Caki2 (cell line): Measurements from ENCODE around the gene DNMBP. TPM values are rescaled to one million over a fixed set of nuclear protein-coding genes. Genes with fewer than 3 reads are reported as not detected.
"Not testable (repeated sequence)": the region's sequence is repeated elsewhere in the genome, so short reads cannot be mapped to it uniquely, and the experiment has no call there.

Experiments used
- DNase-seq: peaks from one replicate; pipeline ENCODE4 v3.0.0-alpha.2; 2015; ENCODE audit warnings: low read depth
- in situ Hi-C: cut with HindIII; loops from 2 replicates; pipeline ENCODE4 v1.10.0; 2016; ENCODE audit warnings: low sequenced_read_pairs, low pct_unique_long_range_greater_than_20kb, mixed read lengths
- total RNA-seq: library from RNA; depleted of rRNA; stranded (reverse); fragments of >200 nt; shearing (Covaris generic); gene quantifications from 2 replicates; pipeline ENCODE4 v1.2.3, GENCODE V29; 2014; ENCODE audit warnings: low replicate concordance

Gene DNMBP
- total RNA-seq, 1 experiment from 2014 or later, result 6.2 TPM

DNA sequence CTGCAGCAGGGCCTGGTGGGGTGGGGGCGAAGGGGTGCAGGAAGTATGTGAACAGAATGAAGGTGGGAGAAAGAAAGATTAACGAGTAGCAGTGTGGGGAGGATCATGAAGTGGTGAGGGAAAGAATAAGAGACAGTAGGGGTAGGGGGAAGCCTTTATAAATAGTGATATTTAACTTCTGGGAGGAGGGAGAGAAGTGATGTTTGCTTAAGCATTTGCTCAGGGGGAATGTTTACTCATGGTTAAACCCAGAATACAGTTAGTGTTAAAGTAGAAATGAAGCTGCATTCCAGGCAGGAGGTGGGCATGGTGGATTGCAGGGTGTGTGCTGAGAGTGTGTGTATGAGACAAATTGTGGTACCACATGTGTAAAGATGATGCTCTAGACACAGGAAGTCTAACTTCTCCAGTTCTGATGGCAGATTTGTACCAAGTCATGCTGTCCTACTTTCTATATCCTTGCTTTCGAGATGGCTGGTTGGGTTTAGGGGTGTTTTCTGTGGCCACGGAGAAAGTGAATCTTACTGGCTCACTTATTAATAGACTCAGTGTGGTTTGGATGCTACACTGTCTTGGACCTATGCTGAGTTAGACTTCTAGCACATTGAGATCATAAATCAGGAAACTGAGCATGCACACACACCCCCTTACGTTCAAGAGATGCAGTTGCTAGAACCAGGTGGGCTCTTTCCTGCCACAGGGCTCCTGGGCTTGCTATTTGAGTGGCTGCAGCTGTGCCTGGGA, 10.6 kb upstream of the DNMBP start:
- DNase-seq, result no peak
- in situ Hi-C loops, result no loop called here

DNA sequence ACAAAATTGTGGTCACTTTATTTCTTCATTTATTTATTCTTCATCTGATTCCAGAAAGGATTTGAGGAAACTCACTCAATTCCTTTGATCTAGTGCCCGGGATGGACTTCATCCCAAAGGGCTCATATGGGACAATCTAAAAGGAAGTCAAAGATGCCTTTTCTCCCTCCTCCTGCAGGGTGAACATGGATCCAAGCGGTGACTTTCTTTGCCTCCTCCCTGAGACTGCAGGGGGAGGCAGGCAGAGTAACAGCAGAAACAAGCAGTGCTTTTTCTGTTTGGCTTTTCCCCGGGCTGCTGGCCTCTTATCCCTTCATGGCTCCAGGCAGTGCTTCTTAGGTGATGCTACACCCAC, 10.0 kb upstream of the DNMBP start:
- no peak for DNase-seq
- in situ Hi-C loops, result no loop called here

DNA sequence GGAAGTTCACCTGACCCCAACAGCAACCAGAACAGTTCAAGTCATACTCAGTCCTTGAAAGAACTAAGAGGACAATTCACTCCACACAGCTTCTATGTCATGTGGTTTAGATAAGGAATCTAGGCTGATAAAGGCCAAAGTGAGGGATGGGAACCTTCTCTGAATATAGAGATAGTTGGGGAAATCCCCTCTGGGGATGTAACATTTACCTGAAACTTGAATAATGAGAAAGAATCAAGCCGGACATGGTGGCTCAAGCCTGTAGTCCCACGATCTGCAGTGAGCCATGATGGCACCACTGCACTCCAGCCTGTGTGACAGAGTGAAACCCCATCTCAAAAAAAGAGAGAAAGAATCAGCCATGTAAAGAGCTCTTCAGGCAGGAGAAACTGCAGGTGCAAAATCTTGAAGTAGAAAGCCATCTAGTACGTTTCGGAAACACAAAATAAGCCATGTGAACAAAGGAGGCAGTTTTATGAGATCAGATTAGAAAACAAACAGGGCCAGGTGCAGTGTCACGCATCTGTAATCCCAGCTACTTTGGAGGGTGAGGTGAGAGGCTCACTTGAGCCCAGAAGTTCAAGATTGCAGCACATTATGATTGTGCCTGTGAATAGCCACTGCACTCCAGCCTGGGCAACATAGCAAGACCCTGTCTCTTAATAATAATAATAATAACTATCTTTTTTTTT, 4.5 kb upstream of the DNMBP start:
- in situ Hi-C loops, result no loop called here

DNA sequence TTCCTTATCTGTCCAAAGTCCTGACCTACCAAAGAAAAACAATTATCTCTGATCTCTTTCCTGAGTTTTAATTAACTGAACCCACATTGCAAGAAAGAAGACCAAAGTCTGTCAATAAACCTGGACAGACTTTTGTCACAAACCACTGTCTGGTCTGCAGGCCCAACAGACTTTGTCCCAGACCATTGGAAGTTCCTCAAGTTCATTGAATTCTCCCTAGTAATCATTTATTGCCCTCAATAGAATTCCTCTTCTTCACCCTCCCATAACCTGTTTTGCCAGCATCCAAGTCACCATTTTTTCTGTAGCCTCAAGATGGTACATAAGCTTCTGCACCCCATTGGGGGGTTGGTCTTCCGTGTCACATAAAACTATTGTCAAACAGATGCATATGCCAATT, 3.9 kb upstream of the DNMBP start:
- in situ Hi-C loops, result no loop called here
- no peak for DNase-seq

More for the DNA sequence above, 4.5 kb upstream of the DNMBP start:
- no peak for DNase-seq

DNA sequence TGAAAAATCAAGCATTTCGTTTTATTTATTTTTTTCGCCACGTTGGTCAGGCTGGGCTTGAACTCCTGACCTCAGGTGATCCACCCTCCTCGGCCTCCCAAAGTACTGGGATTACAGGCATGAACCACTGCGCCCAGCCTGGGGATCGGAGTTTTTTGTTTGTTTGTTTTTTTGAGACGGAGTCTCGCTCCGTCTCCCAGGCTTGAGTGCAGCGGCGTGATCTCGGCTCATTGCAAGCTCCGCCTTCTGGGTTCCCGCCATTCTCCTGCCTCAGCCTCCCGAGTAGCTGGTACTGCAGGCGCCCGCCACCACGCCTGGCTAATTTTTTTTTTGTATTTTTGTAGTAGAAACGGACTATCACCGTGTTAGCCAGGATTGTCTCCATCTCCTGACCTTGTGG, 2.2 kb upstream of the DNMBP start:
- DNase-seq, in situ Hi-C loops: not testable (repeated sequence)

DNA sequence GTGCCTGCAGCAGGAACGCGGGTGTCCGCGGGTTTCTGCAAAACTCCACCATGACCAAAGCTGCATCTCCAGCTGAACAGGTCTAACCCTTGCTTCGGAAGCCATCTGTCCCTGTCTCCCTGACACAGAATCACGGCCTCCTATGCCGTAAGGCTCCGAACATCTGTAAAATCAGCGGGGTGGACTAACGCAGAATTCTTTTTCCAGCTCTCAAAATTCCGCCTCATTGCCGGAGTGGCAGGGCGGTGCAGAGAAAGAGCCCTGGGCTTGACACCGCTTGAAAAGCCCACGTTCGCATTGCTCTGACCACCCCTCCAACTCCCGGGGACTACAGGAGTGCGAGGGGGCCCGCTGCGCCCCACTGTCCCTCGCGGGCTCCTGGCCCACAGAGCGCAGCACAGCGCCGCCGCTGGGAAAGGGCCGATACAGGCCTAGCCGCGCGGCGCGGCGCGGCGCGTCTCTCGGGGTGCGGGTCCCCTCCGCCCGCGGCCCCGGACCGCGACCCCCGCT, 409 bp downstream of the DNMBP start:
- DNase-seq, result peak; percentile 48
- in situ Hi-C loops, result no loop called here

DNA sequence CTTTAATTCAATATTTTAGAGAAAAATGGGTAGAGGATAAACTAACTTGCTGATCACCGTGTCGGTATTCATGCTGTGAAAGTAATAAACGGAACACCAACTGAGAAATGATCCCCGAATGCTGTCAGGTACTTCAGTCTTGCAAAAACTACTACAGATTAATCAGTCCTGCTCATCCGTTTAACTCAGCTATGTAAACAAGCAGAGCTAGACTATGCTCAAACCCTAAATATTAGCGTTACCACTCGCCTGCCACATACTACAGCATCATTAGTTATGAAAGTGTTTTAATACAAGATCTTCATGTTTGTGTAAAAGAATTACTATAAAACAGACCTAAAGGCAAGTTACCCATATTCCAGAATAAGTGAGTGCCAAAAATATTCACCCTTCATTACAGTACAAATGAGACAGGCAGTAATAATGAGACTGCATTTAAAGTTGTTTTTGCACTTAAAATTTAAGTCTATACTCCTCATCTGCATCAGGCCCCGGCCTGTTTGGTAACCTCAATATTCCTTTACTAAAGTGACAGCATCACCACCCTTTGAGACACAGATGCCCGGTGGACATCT, 952 bp downstream of the DNMBP start:
- DNase-seq, result no peak
- in situ Hi-C loops, result no loop called here

DNA sequence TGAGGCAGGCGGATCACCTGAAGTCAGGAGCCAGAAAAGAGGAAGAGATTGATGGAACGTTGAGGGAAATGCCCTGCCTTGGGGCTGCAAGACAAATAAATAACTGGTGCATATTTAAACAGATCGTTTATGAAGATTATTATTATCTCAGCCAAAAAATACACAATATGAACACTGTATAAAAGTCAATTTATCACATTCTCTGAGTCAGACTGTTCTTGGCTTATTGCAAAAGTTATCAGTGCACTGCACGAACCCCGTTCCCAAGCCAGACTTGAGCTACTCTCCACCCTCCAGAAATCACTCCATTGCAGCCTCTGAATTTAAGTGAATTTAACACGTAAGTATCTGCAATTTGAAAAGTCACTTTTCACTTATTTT, 1.6 kb downstream of the DNMBP start:
- in situ Hi-C loops, result no loop called here

DNA sequence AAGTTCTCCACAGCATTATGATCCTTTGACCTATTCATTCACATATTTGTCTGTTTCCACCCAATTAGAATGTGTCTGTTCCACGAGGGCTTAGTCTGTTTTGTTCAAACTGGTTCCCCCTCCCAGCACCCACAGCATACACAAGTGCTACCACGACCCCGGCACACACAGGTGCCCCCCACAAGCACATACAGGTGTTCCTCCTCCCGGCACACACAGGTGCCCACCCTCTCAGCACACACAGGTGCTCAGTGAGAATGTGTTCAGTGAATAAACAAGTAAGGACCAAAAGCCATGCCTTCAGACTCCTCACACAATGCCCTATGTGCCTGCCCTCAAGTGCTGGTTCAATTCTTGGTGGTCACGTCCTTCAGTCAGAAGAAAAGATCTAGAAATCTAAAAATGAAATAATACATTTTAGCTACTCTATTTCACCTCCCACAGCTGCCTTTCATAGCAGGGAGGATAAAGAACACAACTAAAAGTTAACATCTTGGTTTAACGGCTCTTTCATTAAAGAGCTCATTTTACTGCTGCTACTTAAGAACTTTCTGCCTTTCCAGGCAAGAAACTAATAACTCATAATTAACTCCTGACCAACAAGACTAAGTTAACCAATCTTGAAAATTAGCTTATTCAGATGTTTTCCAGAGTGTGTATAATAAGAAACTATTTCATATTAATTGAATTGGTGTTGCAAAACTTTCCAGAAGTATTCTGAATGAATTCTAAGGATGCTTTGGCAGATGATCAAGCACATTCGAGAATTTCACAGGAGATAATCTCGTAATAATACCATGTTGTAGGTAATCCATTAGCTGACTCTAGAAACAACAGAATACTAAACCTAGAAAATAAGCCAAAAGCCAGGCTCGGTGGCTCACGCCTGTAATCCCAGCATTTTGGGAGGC, 2.3 kb downstream of the DNMBP start:
- no peak for DNase-seq
- in situ Hi-C loops, result no loop called here

More for the DNA sequence above, 1.6 kb downstream of the DNMBP start:
- DNase-seq, result no peak

DNA sequence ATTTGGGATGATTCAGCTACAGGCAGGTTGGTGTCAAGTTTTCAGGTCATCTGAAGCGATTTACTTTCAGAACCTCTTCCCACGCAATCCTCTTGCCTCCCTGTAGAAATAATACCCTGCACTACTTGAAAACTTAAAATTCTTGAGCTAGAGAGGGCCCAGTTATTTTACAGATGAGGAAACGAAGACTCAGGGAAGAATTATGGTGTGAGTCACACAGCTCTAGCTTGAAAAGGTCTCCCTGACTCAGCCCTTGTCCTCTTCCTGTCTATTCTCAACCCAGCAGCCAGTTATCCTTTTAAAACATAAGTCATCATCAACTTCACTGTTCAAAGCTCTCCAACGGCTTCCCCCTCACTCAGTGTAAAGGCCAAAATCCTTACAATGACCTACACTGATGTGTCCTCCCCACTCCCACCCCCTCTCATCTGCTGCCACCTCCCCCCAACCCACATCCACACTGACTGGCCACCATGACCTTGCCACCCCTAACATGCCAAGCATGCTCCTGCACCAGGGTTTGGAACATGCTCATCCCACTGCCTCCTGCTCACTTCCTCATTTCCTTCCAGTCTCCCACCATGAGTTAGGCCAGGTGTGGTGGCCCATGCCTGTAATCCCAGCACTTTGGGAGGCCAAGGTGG, 3.4 kb downstream of the DNMBP start:
- peak; percentile 81 for DNase-seq
- in situ Hi-C loops, result no loop called here

DNA sequence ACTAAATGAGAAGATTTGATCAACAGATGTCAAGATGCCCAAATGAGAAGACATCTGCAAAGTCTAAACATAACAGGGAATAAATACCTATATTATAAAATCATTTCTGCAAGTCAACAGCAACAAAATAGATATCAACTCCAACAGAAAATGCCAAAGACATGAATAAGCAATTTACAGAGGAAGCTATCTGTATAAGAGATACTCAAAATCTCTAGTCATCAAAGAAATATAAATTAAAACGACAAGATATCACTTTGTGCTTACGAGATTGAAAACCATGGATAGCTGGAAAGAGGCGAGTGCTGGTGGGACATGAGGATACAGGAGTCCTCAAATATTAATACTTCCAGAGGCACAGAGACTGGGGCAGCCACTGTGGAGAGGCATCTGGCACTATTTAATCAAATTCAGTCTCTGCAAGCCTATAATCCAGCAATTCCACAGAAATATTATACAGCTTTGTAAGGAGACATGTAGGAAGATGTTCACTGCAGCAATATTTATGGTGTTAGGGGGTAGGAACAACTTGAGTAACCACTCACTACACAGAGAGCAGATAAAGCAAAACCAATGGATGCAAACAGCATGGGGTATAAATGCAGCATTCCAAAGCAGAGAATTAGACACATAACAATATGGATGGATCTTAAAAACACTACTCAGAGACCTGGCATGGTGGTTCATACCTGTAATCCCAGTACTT, 4.8 kb downstream of the DNMBP start:
- DNase-seq, result no peak
- in situ Hi-C loops, result no loop called here

DNA sequence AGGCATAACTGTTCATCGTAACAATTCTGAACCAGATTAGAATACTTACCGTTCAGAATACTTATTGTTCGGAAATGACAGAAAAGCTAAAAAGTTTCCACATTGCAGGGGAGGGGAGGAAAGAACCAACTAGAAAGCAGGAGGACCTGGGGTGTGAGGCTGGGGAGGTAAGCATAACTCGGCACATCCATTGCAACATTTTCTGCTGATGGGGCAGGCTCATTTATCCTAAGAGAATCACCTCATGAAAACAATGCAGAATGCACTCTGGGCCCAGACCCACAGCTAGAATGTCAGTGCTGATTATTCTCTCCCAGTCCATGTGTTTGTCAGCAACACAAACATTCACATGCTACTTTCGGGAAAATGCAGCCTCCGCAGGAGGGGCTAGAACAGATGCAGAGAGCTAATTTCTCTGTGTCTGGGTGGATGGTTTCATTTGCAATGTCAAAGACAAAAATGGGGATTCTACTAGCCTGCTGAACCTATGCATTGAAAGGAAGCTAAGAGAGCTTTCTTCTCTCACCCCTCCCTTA, 9.6 kb downstream of the DNMBP start:
- in situ Hi-C loops, result no loop called here
- no peak for DNase-seq

DNA sequence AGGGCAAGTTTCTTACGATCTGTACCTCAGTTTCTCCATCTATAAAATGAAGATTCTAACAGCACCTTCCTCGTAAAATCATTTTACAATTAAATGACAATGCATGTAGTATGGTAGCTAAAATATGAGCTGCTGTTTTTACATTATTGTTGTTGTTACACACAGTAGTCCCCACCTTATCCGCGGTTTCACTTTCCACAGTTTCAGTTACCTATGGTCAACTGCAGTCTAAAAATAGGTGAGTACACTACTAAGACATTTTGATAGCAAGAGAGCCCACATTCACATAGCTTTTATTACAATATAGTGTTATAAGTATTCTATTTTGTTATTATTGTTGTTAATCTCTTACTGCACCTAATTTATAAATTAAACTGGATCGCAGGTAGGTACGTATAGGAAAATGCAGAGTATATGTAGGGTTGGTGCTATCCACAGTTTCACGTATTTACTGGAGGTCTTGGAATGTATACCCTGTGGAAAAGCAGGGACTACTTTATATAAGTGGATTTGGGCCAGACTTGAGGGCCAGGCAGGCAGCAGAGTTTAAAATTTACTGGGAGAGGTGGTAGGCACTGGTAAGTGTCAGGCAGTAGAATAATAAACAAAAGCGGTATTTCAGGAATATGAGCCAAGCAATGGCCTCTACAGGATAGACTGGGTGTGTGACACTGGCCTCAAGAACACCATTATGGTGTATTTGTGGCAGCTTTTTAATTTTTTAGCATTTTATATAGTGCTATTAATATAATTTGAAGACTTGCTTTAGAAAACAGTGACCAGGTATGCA, 10.2 kb downstream of the DNMBP start:
- in situ Hi-C loops, result no loop called here
- DNase-seq, result no peak

DNA sequence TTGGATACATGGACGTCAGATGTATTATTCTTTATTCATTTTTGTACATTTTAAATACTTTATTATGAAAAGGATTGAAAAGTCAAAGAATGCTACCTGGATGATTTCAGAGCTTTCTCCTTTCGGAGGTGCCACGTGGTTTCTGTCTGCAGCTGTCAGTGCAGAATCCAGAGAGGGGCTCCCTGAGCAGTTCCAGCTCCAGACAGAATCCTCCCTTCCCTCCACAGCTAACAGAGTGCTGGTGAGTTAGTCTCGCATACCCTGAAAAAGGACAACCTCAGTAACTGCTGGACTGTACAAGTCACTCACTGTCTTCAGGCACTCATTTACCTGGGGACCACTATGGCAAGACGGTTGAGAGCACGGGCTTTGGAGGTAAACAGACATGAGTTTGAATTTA, 10.9 kb downstream of the DNMBP start:
- in situ Hi-C loops, result no loop called here
- no peak for DNase-seq

DNA sequence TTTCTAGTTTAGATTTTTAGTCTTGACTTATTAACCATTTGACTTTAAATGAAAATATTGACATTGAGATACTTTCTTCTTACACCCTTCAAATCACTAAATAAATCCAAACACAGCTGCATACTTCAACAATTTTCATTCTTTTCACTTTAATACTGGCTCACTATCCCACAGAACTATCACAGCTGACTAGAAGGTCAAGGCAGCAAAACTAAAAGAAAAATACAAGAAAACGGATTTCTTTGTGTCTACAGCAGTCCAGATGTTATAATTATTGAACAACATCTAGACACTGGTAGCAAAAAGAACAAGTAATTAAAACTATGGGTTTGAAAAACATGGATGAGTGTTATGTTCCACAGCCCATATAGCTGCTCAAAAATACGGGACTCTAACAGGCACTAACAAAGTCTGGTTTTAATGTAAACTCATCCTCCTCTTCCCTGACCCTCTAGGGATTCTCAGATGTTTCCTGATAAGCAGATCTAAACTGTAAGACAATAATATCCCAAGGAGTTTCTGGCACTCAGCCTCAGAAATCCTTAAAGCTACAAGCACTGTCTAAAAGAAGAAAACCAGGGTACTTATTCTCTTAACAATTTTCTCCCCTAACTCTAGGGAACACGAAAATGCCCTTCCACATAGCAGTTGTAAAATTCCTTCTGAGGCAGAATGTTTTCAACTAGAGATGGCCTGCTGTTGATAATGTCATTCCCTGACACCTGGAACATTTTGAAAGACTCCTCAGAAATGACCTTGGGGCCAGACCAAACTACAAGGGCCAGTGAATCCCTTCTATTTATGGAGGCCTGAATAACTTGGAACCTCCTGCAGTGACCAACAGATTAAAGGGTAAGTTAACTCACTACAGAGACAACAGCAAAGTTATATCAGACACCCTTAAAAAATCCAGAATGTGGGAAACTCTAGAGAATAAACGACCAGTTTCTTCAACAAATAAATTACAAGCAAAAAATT, 12.8 kb downstream of the DNMBP start:
- DNase-seq, result no peak
- in situ Hi-C loops, result no loop called here

DNA sequence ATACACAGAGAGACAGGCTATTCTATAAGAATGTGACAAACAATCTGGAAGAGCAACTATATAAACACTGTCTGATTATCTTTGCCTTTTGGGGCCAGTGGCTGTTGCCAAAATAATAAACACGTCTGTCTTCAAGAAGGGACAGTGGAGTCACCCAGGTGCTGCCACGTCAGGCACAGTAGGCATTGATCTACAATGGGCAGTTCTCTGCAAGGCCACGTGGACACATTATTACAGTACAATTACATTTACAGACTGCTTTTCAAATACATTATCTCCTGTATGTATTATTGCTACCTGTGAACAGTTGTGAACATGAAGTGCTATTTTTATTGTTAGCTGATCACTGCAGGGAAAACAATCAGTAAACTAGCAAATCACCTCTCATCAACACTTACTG, 14.0 kb downstream of the DNMBP start:
- in situ Hi-C loops, result no loop called here
- DNase-seq, result no peak
